CD4-positive, alpha-beta T cell (primary cell): Measurements from ENCODE around the gene TAL1. TPM values are rescaled to one million over a fixed set of nuclear protein-coding genes. Genes with fewer than 3 reads are reported as not detected.

Experiments used
- ATAC-seq: fragments of 200-7000 bp; cut with Tn5 transposase; one replicate; pipeline ENCODE4 v1.10.0; 2022; ENCODE audit warnings: mild to moderate bottlenecking; ENCODE audit not compliant: poor library complexity
- CTCF ChIA-PET: fragments of 350-600 bp; sonication (Branson Sonifier 250); formaldehyde crosslinking; loops from one replicate; lab custom pipeline; 2021; ENCODE audit warnings: antibody characterized with exemption, inconsistent platforms; lab: Charles Lee
- POLR2A ChIA-PET: fragments of 350-600 bp; sonication (Branson Sonifier 250); formaldehyde crosslinking; loops from one replicate; lab custom pipeline; 2021; ENCODE audit warnings: antibody characterized with exemption, inconsistent platforms; lab: Charles Lee
- DNase-seq, 14 experiments: peaks; one replicate each; pipeline ENCODE4 v3.0.0-alpha.2; 2013 to 2020; ENCODE audit warnings: mixed read lengths in 2 of 14
- H3K27ac ChIP-seq, 2 donors: one replicate each; pipeline versions ENCODE4 v1.5.1 to v1.7.0; 2013; ENCODE audit warnings: low read length in 2 of 2, low read depth in 1 of 2, mild to moderate bottlenecking in 1 of 2
- H3K27me3 ChIP-seq, 2 experiments: 1 replicate in 1 of 2; 2 replicates in 1 of 2; pipeline versions ENCODE4 v1.6.1 to v1.7.0; 2013; ENCODE audit warnings: low read length in 2 of 2, control low read depth in 1 of 2, mild to moderate bottlenecking in 1 of 2, moderate library complexity in 1 of 2; ENCODE audit not compliant: insufficient read depth in 2 of 2, control insufficient read depth in 1 of 2
- H3K36me3 ChIP-seq: one replicate; pipeline ENCODE4 v1.6.1; 2013; ENCODE audit warnings: low read length, control low read depth; ENCODE audit not compliant: insufficient read depth
- H3K4me1 ChIP-seq: one replicate; pipeline ENCODE4 v1.6.1; 2013; ENCODE audit warnings: low read length, control low read depth; ENCODE audit not compliant: insufficient read depth
- H3K4me3 ChIP-seq: one replicate; pipeline ENCODE4 v1.5.1; 2013; ENCODE audit warnings: mild to moderate bottlenecking, low read length, moderate library complexity
- H3K9me3 ChIP-seq, 2 experiments: 1 replicate in 1 of 2; 2 replicates in 1 of 2; pipeline versions ENCODE4 v1.6.1 to v1.7.0; 2013; ENCODE audit warnings: low read length in 2 of 2, mild to moderate bottlenecking in 2 of 2, control low read depth in 1 of 2, moderate library complexity in 1 of 2; ENCODE audit not compliant: control insufficient read depth in 1 of 2, insufficient read depth in 1 of 2
- H3K27ac Mint-ChIP-seq: one replicate; pipeline ENCODE4 v1.8.0; 2020; ENCODE audit warnings: mixed read lengths
- H3K27me3 Mint-ChIP-seq: one replicate; pipeline ENCODE4 v1.8.0; 2021; ENCODE audit warnings: mixed read lengths
- H3K36me3 Mint-ChIP-seq: one replicate; pipeline ENCODE4 v1.8.0; 2021; ENCODE audit warnings: low read depth, mixed read lengths
- H3K4me1 Mint-ChIP-seq: one replicate; pipeline ENCODE4 v1.8.0; 2021; ENCODE audit warnings: low read depth, mixed read lengths
- H3K4me3 Mint-ChIP-seq: one replicate; pipeline ENCODE4 v1.8.0; 2020; ENCODE audit warnings: mild to moderate bottlenecking, mixed read lengths
- H3K9me3 Mint-ChIP-seq: one replicate; pipeline ENCODE4 v1.8.0; 2020; ENCODE audit warnings: mixed read lengths
- CTCF ChIP-seq: fragments of 200-600 bp; IDR thresholded peaks from one replicate; pipeline ENCODE4 v1.8.0; 2022; ENCODE audit warnings: antibody characterized with exemption, mild to moderate bottlenecking
- intact Hi-C, 2 experiments: fragments of 100-400 bp; cut with DNase I in 1 of 2; cut with micrococcal nuclease in 1 of 2; formaldehyde crosslinking; loops; one replicate each; pipeline versions ENCODE4 v1.15.1 to v1.9.0; 2023 to 2025; cut with DNase I, micrococcal nuclease
- total RNA-seq, 174 experiments: library from RNA in 2 of 174; stranded (reverse) in 2 of 174; gene quantifications; one replicate each; pipeline ENCODE4 v1.2.3 and lab custom pipeline; 2021 to 2026

Gene TAL1
- total RNA-seq, 2 experiments from 2014 or later: not detected

GRCh38 chr1:47182676-47183235 is 49.3 kb downstream of the TAL1 start:
- no peaks in the 10 kb centered on the region for H3K36me3 Mint-ChIP-seq
- peaks cover 54% of the 10 kb centered on the region for H3K27me3 Mint-ChIP-seq
- no peak overlapping the region for H3K27ac ChIP-seq
- H3K27me3 ChIP-seq: peaks cover 16 to 22% of the 10 kb centered on the region in 2 experiments
- H3K4me1 ChIP-seq: peaks cover 11% of the 10 kb centered on the region
- POLR2A ChIA-PET: no interaction called here
- CTCF ChIA-PET: no interaction called here
- H3K9me3 ChIP-seq: no peaks in the 10 kb centered on the region
- H3K36me3 ChIP-seq: no peaks in the 10 kb centered on the region
- H3K4me3 Mint-ChIP-seq: no peak overlapping the region
- no peak for TF ChIP-seq CTCF
- ATAC-seq: no peak
- H3K4me3 ChIP-seq: no peak overlapping the region
- peaks cover 9% of the 10 kb centered on the region for H3K4me1 Mint-ChIP-seq
- H3K27ac Mint-ChIP-seq: no peak overlapping the region
- no peaks in the 10 kb centered on the region for H3K9me3 Mint-ChIP-seq
- DNase-seq: no peak
- intact Hi-C loops: no loop called here

- ATAC-seq (no peak), DNase-seq (no peak)
- H3K27me3 Mint-ChIP-seq: peaks cover 58% of the 10 kb centered on the region
- H3K4me3 ChIP-seq: no peak overlapping the region
- H3K36me3 Mint-ChIP-seq: no peaks in the 10 kb centered on the region
- H3K27me3 ChIP-seq: peaks cover 16 to 22% of the 10 kb centered on the region in 2 experiments
- H3K27ac ChIP-seq: no peak overlapping the region
- peaks cover 9% of the 10 kb centered on the region for H3K4me1 Mint-ChIP-seq
- no peak for TF ChIP-seq CTCF
- ChIA-PET CTCF (no interaction called here), POLR2A (no interaction called here)
- H3K4me3 Mint-ChIP-seq: no peak overlapping the region
- intact Hi-C loops: no loop called here
- H3K36me3 ChIP-seq: no peaks in the 10 kb centered on the region
- no peaks in the 10 kb centered on the region for H3K9me3 Mint-ChIP-seq
- no peak overlapping the region for H3K27ac Mint-ChIP-seq
- H3K9me3 ChIP-seq: no peaks in the 10 kb centered on the region
- peaks cover 11% of the 10 kb centered on the region for H3K4me1 ChIP-seq
These were observed 49.9 kb downstream of the TAL1 start for GRCh38 chr1:47181955-47182675.

- Histone ChIP-seq H3K4me3 (no peak overlapping the region), H3K36me3 (no peaks in the 10 kb centered on the region), H3K4me1 (peaks cover 11% of the 10 kb centered on the region), H3K27me3 (peaks cover 16 to 22% of the 10 kb centered on the region in 2 experiments), H3K9me3 (no peaks in the 10 kb centered on the region), H3K27ac (no peak overlapping the region)
- H3K4me3 Mint-ChIP-seq: no peak overlapping the region
- intact Hi-C loops: no loop called here
- TF ChIP-seq CTCF: no peak
- ATAC-seq: no peak
- CTCF ChIA-PET: no interaction called here
- H3K4me1 Mint-ChIP-seq: peaks cover 9% of the 10 kb centered on the region
- H3K36me3 Mint-ChIP-seq: no peaks in the 10 kb centered on the region
- DNase-seq: no peak
- H3K27me3 Mint-ChIP-seq: peaks cover 58% of the 10 kb centered on the region
- no peaks in the 10 kb centered on the region for H3K9me3 Mint-ChIP-seq
- H3K27ac Mint-ChIP-seq: no peak overlapping the region
- POLR2A ChIA-PET: no interaction called here
These were observed 50.7 kb downstream of the TAL1 start for GRCh38 chr1:47181095-47181954.
